ENCODE results near the gene PLEKHA8. TPM values are rescaled to one million over a fixed set of nuclear protein-coding genes. Genes with fewer than 3 reads are reported as not detected.

Gene PLEKHA8
- total RNA-seq, 2 experiments from 2014 or later, result 16.8 to 17.1 TPM

DNA sequence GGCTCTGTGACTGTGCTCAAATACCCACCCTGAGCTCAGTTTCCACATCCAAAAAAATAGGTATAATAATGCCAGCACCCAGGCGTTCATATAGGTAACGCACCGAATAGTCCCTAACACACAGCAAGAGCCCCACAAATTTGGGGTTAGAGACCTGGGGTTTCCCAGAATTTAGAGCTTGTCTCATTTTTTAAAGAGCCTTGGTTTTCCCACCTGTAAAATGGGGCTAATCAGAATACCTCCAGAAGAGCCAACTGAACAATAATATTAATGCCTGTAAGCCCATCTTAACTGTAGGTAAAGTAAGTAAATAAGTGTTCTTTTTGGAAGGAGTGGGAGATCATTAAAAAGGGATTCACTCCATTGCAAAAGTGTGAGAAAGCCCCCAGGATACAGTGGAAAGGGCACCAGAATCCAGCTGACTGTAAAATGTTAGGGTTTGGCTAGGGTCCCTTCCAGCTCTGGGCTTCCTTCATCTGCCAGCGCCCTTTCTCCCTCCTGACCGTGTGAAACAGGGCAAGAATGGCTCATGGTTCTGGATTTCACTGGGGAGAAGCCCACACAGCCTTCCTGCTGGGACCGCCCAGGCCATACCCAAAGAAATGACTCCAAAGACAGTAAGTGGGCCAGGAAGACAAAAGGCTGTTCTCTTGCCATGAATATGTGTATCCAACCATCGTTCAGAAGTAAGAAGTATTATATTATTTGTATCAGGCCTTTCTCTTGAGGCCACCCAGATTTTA lies 108.7 kb downstream of the PLEKHA8 start:
- CTCF ChIA-PET, result interaction anchor here (1.1 kb wide), 1 partner anchor 10 kb away, joined by 5 read pairs; no protein-coding TSS in a partner anchor
- peaks cover 6% of the 10 kb centered on the region for H3K4me1 Mint-ChIP-seq (ENCODE audit: low read depth)
- intact Hi-C loops (cut with micrococcal nuclease), result no loop called here
- TF ChIP-seq, protein P1, sequence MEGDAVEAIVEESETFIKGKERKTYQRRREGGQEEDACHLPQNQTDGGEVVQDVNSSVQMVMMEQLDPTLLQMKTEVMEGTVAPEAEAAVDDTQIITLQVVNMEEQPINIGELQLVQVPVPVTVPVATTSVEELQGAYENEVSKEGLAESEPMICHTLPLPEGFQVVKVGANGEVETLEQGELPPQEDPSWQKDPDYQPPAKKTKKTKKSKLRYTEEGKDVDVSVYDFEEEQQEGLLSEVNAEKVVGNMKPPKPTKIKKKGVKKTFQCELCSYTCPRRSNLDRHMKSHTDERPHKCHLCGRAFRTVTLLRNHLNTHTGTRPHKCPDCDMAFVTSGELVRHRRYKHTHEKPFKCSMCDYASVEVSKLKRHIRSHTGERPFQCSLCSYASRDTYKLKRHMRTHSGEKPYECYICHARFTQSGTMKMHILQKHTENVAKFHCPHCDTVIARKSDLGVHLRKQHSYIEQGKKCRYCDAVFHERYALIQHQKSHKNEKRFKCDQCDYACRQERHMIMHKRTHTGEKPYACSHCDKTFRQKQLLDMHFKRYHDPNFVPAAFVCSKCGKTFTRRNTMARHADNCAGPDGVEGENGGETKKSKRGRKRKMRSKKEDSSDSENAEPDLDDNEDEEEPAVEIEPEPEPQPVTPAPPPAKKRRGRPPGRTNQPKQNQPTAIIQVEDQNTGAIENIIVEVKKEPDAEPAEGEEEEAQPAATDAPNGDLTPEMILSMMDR (IDR thresholded peaks at IDR 0.05), result no peak
- no peaks in the 10 kb centered on the region for H3K36me3 Mint-ChIP-seq (ENCODE audit: low read depth)
- no peak for DNase-seq
- no peak for ATAC-seq
- no peaks in the 10 kb centered on the region for H3K9me3 Mint-ChIP-seq
- POLR2A ChIA-PET, result interaction anchor here (1.7 to 2.7 kb wide), 3 partner anchors 9 to 457 kb away, joined by 5 to 8 read pairs (median 6); partner anchors contain the start of gene PLEKHA8
- peaks cover 5% of the 10 kb centered on the region for H3K27me3 Mint-ChIP-seq
- no peak overlapping the region for H3K27ac Mint-ChIP-seq
- H3K4me3 Mint-ChIP-seq, result peak overlapping the region; percentile 86

DNA sequence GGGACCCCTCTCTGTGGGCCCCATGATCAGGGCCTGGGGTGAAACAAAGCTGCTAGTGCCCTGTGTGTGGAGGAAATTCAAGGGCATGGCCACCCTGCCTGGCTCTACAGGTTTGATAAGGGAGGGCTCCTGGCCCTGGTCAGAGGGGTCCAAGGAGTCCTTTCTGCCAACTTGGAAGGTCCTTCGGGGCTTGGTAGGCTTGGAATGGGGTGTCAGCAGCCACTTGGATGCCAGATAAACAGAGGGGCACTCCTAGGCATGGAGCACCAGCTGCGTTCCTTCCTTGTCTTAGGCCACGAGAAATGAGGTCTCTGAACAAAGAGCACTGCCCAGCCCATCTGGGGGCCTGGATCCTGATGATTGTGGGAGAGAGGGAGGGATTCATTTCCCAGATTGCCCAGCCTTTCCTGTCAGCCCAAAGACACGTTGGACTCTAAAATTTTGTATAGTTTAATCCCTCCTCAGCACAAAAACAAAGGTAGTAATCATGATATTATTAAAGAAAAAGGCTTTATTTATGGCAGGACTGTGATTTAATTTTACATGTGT lies 111.7 kb downstream of the PLEKHA8 start:
- POLR2A ChIA-PET, result no interaction called here

DNA sequence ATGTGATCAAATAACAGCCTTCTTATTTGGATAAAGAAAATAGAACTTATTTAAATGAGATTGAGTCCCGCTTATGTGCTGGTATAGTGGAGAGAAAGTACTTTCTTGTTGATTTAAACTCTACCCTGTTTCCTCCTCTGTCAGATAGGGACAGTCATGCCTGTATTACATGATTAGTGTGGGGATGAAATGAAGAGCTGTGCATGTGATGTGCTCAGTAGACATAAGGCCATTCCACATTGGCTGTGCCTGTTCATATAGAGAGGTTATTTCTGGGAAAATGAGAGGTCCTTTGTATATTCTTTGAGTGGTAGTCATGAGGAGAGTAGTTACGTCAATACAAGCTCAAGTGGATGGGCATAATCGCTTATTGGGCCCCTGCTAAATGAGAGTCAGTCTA lies 112.2 kb downstream of the PLEKHA8 start:
- no peak overlapping the region for H3K27ac Mint-ChIP-seq
- no peak overlapping the region for H3K4me3 Mint-ChIP-seq
- intact Hi-C loops (cut with micrococcal nuclease), result no loop called here
- TF ChIP-seq, protein P1 (IDR thresholded peaks at IDR 0.05), result no peak
- no peaks in the 10 kb centered on the region for H3K9me3 Mint-ChIP-seq
- H3K27me3 Mint-ChIP-seq, result no peaks in the 10 kb centered on the region
- H3K36me3 Mint-ChIP-seq (ENCODE audit: low read depth), result no peaks in the 10 kb centered on the region
- POLR2A ChIA-PET, result no interaction called here
- CTCF ChIA-PET, result no interaction called here
- ATAC-seq (no peak), DNase-seq (no peak)
- peaks cover 12% of the 10 kb centered on the region for H3K4me1 Mint-ChIP-seq (ENCODE audit: low read depth)

More for the DNA sequence above, 111.7 kb downstream of the PLEKHA8 start:
- DNase-seq (no peak), ATAC-seq (no peak)
- TF ChIP-seq, protein P1 (IDR thresholded peaks at IDR 0.05), result no peak
- Mint-ChIP-seq H3K36me3 (ENCODE audit: low read depth) (no peaks in the 10 kb centered on the region), H3K9me3 (no peaks in the 10 kb centered on the region), H3K27ac (no peak overlapping the region), H3K4me1 (ENCODE audit: low read depth) (peaks cover 12% of the 10 kb centered on the region), H3K4me3 (no peak overlapping the region), H3K27me3 (no peaks in the 10 kb centered on the region)
- intact Hi-C loops (cut with micrococcal nuclease), result no loop called here
- CTCF ChIA-PET, result no interaction called here

DNA sequence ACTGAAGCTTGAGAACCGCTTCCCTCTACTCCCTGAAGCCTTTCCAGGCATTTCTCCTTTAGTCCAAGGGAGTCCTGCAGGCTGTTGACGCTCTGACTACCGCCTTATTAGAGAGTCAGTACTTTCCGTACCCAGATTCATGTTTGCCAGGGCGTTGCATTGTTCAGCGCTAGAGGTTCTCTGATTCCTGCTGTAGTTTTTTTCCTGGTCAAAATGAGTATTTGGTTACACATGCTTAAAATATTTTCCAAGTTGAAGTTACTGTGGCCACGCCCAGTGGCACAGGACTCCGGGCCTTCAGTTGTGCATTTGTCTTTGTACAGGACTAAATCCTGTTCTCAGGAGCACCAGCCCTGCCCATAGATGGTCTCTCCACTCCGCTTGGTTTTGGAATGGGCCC lies 114.5 kb downstream of the PLEKHA8 start:
- H3K27ac Mint-ChIP-seq, result no peak overlapping the region
- intact Hi-C loops (cut with micrococcal nuclease), result no loop called here
- CTCF ChIA-PET, result no interaction called here

More for the DNA sequence above, 114.5 kb downstream of the PLEKHA8 start:
- TF ChIP-seq, protein P1 (IDR thresholded peaks at IDR 0.05), result no peak
- ATAC-seq, result no peak
- DNase-seq, result no peak
- no peaks in the 10 kb centered on the region for H3K36me3 Mint-ChIP-seq (ENCODE audit: low read depth)
- POLR2A ChIA-PET, result no interaction called here
- no peaks in the 10 kb centered on the region for H3K27me3 Mint-ChIP-seq
- no peaks in the 10 kb centered on the region for H3K9me3 Mint-ChIP-seq
- H3K4me1 Mint-ChIP-seq (ENCODE audit: low read depth), result peaks cover 12% of the 10 kb centered on the region
- H3K4me3 Mint-ChIP-seq, result no peak overlapping the region
